ENCODE data around the gene ADCY5.

The ADCY5 gene

DNA sequence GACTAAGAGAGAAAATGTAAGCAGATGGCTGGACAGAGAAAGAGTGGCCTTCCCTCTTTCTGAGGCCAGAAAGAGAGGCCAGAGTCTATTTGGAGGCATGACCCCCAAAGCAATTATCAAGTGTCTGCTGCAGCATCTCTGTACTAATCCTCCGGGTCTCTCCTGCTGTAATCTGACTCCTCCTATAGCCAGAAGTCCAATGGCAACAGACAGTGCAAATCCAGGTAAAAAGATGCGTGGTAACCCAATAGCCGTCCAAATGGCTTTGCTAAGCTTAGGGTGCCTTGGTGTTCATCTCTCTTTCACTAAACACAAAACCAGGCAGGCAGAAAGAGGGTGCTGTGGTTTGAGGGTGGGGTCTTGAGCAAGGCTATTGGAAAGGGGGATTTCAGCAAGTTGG, 91.6 kb downstream of the ADCY5 start:
- no peak for DNase-seq

DNA sequence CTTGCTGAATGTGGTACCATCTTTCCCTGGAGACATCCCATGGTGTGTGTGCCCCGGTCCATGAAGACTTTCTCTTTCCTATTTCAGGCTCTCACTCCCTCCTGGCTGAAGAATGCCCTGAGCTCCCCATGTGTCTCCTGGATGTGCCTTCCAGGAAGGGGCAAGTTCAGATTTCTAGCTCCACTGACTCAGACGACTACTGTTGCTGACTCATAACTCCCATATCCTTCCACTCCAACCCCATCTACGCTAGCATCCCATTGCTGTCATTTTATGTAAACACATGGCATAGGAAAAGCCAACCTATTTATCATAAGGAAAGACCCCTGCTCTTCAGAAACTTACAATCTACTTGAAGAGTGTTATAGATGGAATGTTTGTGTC, 95.0 kb downstream of the ADCY5 start:
- DNase-seq: no peak

- DNase-seq: no peak
Measured at GRCh38 chr3:123353227-123353849, 95.6 kb downstream of the ADCY5 start.

DNA sequence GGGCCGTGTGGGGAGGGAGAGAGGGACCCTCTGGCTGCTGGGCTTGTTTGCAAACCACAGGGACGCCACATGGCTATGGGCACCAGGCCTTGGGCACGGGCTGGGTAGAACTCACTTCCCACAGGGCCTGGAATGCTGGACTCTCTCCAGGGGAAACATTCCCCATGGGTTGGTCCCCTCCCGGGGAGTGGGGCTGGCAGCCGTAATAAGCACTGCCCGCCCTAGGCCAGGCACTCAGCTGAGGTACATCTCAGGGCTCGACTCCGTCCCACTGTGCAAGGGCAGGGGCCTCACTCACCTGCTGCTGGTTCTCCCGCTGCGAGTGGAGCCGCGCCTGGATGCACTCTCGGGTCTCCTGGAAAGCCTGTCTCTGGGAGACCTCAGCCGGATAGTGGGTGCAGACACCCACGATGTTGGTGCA, 96.7 kb downstream of the ADCY5 start:
- no peak for DNase-seq

DNA sequence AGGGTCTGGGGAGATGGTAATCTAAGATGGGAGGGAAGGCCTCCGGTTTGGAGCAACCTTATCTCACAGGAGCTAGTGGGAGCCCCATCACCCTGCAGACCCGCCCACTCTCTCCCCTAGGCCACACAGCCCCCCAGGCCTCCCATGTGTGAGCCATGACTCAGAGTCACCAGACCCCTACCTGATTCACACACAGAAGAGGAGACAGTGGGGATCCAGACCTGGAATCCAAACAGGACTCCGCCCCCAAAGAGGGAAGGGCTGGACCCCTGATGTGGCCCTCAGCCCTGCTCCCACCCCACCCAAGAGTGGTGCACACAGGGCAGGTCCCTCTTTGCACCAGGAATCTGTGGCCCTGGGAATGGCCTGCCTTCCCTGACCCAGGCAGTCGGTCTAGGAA, 97.4 kb downstream of the ADCY5 start:
- no peak for DNase-seq

GRCh38 chr3:123350971-123351370, 97.9 kb downstream of the ADCY5 start:
- no peak for DNase-seq

DNA sequence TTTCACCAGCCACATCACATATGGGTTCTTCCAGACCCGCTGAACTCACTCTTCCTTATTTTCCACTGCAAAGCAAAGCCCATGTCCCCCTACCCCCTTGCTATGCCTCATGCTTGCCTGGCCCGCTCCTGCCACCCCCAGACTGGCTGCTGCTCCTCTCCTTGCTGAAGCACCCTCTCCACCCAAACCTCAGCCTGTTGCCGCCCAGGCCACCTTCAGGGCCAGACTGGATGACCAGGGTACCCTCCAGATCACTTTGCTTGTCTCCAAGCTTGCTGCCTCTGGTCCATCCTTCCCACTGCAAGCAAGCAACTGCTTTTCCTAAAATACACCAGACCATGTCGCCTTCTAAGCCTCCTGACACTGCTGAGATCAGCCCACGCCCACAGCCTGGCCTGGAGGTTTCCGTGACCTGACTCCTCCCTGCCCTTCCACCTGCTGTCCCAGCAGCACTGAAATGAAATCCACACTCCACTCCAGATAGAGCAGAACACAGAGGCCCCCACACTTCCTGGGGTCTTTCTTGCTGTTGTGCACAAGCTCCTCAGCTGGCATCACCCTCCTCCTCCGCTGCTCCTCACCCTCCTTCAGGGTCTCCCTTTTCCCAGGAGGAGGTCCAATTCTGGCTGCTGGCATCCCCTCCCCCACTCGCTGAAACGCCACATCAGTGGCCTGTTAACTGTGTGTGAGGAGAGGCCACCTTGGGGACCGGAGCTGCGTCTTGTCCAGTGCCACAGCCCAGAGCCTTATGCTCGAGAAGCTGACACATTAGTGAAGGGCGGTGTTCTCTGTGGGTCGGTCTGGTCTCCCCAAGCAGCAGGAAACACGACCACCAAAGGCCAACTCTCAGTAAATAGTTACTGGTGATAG, 99.1 kb downstream of the ADCY5 start:
- no peak for DNase-seq

GRCh38 chr3:123349201-123349535, 99.7 kb downstream of the ADCY5 start:
- no peak for DNase-seq

DNA sequence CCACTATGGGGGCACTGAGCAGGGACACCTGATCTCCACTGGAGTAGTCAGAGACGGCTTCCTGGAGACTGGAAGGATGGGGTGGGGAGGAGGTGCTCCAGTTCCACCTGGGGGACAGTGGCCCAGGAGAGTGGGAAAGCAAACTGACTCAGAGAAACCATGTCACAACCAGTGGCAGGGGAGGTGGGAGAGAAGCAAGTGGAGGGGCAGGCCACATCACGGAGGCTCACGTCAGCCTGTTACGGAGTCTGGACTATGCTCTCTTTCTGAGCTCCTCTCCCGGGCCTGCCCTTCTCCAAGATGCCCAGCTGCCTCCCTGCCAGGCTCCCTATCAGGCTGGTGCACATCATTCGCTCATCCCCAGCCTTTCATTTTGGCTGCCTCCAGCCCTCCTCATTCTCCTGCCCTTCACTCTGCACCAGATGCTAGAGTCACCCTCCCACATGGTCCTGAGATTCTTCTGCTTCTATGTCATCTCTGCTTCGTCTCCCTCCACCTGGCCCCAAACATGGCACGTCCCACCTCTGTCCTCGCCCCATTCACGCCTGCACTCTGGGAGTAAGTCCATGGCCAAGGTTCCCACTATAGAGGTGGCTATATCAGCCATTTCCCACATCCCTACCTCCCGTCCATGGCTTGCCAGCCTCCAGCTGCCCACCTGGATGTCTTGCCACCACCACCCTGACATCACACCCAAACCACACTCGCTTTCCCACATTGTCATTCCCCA, 100.3 kb downstream of the ADCY5 start:
- DNase-seq: no peak

GRCh38 chr3:123347691-123348264, 101.1 kb downstream of the ADCY5 start:
- peak in 1 of 2 experiments; percentile 36 for DNase-seq

GRCh38 chr3:123347205-123347604, 101.7 kb downstream of the ADCY5 start:
- no peak for DNase-seq

DNA sequence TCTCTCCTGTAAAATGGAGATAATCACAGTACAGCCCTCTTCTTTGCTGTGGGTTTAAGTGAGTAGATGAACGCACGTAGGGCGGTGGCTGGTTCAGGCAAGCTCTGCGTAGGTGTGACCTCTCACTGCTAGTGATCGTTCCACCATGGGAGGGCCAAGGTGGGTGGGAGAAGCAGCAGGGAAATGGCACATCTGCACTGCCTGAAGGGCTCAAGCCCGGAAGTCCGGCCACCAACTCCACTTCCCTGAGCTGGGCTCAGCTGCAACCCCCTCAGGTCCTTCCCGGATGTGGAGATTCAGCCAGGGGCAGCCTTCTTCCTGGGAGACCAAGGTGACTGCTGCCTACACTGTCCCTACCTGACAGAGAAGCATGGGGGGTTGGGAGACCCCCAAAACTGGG, 102.9 kb downstream of the ADCY5 start:
- DNase-seq: no peak

- no peak for DNase-seq
Measured at GRCh38 chr3:123344907-123345594, 103.8 kb downstream of the ADCY5 start.

DNA sequence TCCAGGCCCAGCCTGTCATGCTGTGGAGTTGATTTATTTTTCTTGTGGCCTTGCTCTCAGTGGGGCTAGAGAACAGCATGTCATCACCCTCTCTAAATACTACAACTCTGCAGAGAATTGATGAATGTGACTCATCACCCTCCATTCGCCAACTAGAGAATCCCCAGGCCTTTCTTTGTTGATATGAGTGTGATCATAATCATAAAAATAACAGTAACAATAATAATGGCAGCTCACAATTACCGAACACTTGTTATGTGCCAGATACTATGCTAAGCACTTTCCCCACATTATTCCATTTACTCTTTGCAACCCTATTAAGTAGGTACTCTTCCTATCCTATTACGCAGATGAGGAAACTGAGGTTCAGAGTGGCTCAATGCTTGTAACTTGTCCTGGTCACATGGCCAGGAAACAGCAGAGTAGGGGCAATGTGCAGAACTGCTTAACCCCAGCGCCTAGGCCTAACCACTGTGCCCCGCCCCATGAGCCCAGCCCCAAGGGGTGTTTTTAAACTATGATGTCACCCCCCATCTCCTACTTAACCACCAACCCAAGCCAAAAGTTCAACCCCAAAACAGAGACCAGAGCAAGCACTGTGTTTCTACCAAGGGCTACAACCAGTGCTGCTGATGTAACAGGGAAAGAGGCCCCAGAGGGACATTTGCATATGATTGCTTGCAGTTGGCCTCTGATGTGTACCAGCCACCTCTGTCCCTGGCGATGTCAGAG, 104.5 kb downstream of the ADCY5 start:
- DNase-seq: no peak

GRCh38 chr3:123343296-123344174, 105.4 kb downstream of the ADCY5 start:
- DNase-seq: no peak

DNA sequence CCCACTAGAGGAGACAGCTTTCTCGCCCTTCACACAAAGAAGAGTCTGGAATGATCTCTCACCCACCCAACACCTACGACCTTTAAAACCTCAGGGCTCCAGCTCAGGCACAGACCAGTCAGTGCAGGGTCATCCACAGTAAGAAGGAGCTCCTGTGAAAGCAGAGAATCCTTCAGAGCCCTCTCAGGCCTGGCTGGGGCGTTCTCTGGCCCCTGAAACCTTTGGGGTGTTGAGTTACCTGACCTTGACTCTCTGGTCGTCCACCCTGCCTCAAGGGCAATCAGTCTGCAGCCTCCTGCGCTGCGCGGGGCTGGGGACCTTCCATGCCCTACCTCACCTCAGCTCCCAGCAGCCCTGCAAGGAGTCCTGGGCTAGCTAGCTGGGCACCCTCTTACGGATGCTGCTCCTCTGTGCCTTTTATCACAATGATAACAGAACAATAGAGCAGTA, 106.2 kb downstream of the ADCY5 start:
- no peak for DNase-seq

- no peak for DNase-seq
Measured at GRCh38 chr3:123341871-123342630, 106.8 kb downstream of the ADCY5 start.

GRCh38 chr3:123340336-123340735, 108.6 kb downstream of the ADCY5 start:
- DNase-seq: no peak

DNA sequence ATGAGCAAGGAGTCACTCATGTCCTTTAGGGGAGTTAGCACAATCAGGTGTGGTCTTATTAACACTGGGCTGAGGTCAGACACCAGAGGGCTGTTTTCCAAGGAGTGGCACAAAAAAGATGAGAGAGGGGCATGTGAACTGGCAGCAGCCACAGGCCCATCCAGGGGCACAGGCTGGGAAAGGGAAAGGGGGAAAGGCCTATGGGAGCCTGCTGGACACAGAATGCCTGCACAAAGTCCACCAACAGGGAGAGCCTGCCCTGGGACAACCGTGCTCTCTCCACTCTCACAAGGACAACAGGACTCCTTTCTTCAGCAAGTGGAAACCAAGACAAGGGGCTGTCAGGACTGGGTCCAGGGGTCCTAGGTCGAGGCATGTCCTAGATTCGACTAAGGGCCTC, 109.6 kb downstream of the ADCY5 start:
- DNase-seq: no peak

- DNase-seq: no peak
Measured at GRCh38 chr3:123338620-123339061, 110.2 kb downstream of the ADCY5 start.

Data from NCI-H2081 (cell line).